Measurements from ENCODE around the gene BRK1.

- no peak for TF ChIP-seq CTCF (conservative IDR thresholded peaks at IDR 0.05; ENCODE audit: low read depth, low read length)
- no peak for TF ChIP-seq EZH2 (IDR thresholded peaks at IDR 0.05; ENCODE audit: borderline replicate concordance, low read depth, low read length, poor library complexity, severe bottlenecking)
These were observed 30.2 kb downstream of the BRK1 start for GRCh38 chr3:10145685-10146084.
